ENCODE measurements around the gene RAB15.

RAB15 gene

DNA sequence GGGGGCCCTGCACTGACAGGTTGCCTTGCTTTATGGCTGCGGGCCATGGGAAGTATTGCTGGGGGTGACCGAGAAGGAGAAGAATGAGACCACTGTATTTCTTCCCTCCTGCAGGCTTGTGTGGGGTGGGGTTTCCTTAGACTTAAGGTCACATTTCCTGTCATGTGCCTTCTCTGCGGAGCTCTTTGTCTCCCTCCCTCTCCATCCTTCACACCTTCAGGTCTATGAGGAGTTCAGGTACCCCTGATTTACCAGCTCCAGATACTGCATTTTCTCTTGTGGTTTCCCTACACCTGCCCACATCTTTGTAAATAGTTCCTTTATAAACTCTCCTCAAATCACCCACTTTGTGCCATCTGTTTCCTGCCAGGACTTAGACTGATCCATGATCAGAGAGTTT, 18.2 kb upstream of the RAB15 start:
- DNase-seq (ENCODE audit: low spot score), result no peak

DNA sequence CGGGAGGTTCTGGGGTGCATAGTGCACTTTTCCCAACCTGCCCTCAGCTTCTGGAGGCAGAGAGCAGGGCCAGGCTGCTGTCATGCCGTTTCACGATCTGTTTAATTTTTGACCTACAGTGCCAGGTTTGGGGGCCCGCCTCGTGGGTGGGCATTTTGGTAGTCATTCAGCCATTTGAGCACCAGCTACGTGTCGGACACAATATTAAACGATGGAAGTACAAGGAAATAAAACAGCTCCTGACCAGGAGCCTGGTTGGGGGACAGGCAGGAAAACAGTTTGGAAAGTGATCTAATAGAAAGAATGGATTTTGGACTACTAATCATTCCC, 15.3 kb upstream of the RAB15 start:
- peak; percentile 31 for DNase-seq (ENCODE audit: low spot score)

DNA sequence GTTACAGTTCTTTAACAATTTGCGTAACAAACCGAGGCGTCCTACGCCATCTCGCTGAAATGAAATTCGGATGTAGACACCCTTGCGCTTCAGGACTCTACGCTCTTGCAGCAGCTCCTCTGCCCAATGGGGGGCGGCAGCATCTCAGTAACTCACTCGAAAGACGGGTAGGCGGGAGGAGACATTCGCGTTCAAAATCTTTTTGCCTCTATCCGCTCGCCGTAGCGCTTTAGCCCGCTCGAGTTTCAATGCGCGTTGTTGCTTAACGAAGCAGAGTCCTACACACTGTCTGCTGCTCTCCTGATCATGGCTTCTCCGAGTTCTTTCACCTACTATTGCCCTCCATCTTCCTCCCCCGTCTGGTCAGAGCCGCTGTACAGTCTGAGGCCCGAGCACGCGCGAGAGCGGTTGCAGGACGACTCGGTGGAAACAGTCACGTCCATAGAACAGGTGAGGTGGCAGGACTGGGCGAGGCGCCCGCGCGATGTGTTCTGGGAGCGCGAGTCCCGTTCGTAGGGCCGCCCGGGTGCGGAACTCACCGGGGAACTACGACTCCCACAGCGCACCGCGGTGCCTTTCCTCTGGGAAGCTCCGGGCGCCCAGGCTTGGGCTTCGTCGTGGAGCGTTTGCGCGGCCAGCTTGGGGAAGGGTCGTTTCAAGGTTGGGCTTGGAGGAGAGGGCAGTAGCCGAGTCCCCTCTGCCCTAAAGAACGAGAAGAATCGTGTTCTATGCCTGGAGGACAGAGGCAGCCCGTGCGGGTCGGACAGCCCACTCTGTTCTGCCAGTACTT, 14.7 kb upstream of the RAB15 start, which contains the start of gene FNTB:
TSS of gene FNTB (plus strand) at position 248 of the 790 bp plus-strand sequence. CDS start at position 307, 59 bp downstream.
- DNase-seq (ENCODE audit: low spot score), result peak; percentile 97

DNA sequence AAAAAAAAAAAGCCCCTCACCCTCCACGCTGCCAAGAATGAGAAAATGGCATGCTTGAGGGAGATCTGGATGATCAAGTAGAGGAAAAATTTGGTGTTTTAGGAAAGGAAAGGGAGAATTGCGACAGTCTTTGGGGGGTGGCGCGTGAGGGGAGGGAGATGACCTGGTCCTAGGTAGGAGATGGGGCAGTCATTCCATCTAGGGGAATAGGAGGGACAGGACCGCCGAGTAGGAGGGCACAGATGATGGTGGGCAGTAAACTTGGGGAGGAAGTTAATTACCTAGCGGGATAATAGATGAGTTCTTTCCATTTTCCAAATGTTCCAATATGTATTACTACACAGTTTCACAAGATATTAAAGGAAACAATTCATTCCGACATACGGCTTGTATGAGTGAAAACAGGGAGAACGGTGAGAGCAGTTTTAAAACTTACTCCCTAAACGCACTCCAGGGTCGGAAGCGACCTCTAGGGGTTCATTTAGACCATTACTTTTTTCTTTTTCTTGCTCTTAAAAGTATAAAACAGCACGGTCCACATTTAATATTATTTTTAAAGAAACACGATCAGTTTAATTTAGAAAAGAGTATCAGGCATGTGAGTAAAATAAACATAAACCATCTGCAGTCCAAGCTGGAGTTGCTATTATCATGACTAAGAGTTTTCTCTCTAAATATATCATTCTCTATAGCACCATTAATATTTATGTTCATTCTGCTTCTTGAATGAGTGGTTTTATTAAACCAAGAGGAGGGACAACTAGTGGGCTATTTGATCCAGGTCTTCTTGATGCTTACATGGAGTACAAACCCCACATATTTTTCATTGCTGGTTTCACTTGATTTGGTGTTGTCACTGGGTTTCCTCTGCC, 11.5 kb upstream of the RAB15 start:
- peak; percentile 53 for DNase-seq (ENCODE audit: low spot score)

DNA sequence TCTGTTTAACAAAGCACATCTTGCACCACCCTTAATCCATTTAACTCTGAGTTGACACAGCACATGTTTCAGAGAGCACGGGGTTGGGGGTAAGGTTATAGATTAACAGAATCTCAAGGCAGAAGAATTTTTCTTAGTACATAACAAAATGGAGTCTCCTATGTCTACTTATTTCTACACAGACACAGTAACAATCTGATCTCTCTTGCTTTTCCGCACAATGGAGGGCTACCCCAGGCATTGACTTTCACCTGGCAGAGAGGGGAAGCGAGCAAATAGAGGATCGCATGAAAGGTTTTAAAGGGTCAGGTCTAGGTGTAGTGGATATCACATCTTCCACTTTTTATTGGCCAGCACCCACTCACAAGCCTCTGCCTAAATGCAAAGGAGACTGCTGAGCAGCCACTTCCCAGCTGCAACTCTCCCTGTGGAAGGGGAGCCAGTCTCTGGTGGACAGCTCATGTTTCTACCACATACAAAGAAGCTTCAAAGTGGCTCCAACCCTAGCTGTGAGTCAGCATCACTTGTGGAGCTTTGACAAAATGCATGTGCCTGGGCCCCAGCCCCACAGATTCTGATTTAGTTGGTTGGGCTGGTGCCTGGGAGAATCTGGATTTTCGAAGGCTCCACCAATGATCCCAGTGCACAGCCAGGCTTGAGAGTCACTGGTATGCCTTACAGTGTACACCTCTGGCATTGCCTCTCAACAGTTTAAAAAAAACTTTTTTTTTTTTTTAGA, 7.4 kb upstream of the RAB15 start:
- DNase-seq (ENCODE audit: low spot score), result peak; percentile 34

DNA sequence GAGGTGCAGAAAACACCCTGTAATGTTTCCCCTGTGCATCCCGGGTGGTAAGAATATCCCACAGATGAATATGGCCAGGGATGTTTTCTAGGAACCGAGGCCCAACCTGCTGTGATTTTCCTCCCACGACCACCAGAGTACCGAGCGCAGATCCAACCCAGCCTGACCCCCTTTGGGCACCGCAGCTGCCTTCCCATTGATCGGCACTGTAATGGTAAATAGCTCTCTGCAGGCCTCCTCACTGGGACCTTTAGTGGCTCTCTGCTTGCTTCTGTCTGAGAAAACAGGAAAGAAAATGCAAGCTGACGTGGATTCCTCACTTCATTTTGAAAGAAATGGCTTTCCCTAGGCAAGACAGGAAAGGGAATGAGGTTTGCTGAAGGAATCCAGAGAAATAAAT, 2.4 kb upstream of the RAB15 start:
- DNase-seq (ENCODE audit: low spot score), result no peak

DNA sequence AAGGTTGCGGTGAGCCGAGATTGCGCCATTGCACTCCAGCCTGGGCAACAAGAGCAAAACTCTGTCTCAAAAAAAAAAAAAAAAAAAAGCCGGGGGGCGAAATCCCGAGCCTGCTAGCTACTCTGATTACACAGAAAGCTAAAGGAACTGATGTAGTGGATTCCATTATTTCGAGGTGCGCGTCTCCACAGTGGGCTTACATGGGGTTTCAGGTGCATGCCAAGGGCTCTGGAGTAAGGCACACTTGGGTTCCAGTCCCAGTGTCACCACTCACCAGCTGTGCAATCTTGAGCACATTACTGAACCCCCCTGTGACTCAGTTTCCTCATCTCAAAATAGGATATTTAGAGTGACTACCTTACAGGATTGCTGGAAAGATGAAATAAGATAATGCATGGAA, 1.7 kb upstream of the RAB15 start:
- DNase-seq (ENCODE audit: low spot score), result no peak

DNA sequence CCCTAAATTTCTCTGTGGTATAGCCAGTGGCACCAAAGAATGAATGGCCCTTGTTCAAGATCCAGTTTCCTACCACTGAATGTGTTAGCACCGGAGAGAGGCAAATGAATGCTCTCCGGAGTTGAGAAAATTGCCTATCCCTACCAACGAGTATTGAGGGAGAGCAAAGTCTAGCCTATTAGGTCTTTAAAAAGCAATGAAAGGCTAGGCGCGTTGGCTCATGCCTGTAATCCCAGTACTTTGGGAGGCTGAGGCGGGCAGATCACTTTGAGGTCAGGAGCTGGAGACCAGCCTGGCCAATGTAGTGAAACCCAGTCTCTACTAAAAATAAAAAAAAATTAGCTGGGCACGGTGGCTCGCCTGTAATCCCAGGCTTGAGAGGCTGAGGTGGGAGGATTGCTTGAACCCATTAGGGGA, 898 bp upstream of the RAB15 start:
- DNase-seq (ENCODE audit: low spot score), result no peak

DNA sequence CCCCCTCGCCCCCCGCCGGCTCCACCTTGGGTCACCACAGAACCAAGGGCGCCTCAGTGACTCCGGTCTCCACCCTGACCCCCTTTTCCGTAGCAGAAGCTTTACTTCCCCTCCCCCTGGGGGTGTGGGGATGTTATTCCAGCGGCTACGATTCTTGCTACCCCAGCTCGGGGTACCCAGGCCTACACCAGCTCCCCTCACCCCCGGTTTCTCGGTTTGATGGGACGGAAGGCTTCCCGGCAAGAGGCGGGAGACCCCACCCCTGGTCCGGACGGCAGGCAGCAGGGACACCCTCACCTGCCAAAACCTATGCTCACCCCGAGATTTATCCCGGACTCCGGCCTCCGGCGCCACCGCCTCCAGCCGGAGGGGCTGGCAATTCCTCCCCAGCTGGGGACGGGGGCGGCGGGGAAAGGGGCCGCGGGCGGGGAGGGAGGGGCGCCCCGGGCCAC, 619 bp downstream of the RAB15 start:
- no peak for DNase-seq (ENCODE audit: low spot score)

DNA sequence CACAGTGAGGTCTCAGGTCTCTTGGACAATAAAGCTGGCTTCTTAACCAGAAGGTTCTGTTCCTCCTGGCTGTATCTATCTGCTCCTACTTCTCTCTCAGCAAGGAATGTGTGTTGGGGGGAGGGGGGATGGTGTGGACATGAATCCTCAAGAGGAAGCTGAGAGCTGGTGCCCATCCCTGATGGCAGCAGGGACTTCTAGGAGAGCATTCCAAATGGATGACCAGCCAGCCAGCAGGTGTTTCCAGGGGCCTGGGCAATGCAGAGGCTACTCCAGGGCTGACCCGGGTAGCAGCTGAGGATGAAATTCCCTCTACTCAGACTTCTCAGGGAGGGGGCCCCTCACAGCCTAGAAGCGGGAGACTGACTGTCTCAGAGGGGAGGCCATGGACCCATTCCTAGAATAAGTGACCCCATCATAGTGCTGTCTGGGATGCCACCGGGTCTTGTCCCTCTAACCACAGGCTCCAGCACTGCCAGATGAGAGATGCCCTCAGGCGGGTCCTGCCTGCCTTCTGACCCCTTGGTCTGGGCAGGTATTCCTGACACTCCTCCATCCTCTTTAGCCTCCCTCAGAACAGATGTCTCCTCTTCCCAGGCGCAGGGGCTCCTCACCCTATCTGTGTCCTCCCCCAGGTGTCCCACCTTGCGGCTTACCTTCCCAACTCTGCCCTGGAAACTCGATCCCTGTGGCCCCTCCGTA, 1.2 kb downstream of the RAB15 start:
- no peak for DNase-seq (ENCODE audit: low spot score)

DNA sequence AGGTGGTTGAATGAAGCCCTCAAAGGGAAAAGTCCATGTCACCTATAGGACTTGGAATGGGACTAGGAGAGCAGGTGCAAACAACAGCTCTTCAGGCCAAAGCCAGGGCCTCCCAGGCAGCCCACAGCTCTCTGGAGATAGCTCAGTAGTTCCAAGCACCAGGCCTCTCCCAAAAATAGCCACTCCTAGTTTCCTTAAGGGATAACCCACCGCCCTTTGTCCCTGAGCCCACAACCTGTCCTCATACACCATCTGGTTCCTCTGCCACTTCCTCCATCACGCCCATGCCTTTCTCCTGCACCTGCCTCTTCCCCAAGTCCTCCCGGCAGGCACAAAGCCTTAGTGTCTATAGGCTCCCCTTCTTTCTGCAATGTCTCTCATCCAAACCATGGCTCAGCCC, 2.1 kb downstream of the RAB15 start:
- DNase-seq (ENCODE audit: low spot score), result no peak

DNA sequence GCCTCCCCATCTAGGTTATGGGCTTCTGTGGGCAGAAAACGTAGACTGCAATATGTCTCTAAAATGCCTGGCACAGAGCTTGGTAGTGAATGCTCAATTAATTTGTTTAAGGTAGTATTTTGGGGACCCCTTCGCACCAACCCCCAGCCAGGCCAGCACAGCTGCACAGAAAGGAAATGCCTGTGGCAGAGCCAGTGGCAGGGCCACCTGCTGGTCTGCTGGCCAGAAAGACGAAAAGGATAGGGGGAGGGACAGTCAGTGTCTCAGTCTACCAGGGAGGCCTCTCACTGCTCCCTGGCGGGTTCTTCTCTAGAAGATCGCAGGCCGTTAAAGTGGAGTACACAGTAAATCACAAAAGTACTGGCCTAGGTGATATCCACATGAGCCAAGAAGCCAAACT, 3.5 kb downstream of the RAB15 start:
- no peak for DNase-seq (ENCODE audit: low spot score)

DNA sequence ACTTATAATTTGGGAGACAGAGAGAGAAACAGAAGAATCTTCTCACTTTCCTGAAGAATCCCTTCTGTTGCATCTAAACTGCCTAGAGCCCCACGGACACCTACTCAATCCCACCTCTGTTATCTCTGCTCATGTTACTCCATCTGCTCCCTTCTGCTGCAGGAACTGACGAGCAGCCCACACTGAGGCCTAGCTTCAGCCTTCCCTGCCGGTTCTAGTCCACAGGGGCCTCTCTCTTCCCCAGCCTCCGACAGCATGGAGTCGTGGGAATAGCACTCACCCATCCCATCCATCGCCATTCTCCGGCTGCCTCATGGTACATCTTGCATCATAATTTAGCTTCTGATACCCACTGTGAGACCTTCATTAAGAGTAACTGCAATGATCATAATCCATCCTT, 4.0 kb downstream of the RAB15 start:
- DNase-seq (ENCODE audit: low spot score), result no peak

DNA sequence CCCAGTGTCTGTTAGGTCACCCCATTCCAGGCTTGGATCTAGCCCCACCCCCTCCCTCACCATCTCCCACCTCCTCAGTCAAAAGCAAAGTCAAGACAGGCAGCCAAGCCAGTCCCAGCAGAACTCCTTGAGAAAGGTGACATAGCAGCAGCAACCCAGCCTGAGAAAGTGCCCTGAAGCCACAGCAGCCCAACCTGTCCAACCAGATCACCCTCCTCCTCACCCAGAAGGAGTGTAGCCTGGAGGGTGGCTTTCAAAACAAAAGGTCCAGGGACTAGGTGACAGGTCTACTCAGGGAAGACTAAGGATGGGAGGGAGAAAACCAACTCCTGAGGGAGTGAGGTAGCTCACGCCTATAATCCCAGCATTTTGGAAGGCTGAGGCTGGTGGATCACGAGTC, 5.2 kb downstream of the RAB15 start:
- DNase-seq (ENCODE audit: low spot score), result no peak

DNA sequence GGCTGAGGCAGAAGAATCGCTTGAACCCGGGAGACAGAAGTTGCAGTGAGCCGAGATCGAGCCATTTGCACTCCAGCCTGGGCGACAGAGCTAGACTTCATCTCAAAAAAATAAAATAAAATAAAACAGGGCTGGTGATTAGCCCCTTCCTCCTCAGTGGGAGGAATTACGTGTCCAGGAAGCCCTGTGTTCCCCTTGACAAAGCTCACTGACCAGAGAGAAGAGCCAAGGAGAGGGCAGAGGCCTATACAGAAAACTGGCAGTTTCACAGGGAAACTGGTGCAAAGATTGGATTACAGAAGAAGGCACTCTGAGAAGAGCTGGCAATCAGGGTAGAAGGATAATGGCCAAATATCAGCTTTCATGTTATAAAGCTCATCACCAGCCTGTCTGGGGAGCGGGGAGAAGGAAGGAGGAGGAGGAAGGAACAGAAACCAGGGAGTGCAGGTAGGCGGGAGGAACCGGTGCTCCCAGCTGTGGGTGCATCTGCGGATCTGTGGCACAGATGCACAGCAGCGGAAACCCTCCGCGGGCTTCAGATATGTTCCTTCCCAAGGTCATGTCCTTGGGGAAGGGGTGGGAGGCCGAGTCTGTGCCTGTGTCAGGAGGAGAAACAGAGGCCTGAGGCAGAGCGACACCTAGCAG, 6.7 kb downstream of the RAB15 start:
- DNase-seq (ENCODE audit: low spot score), result no peak

DNA sequence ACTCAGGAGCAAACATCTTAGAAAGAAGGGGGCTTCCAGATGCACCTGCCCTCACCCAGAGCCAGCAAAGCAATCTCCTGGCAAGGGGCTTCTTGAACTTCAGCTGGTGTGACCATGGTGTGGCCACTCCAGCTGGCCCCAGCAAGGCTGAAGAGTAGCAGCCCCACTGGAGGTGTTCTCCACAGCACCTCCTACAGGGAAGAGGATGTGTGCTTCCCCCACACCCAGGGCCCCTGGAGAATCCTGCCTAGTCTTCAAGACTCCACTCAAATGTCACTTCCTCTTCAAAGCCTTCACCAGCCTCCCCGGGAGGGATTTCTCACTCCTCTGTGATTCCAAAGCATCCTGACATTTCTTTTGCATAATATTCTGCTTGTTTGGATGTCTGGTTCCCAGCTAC, 8.5 kb downstream of the RAB15 start:
- DNase-seq (ENCODE audit: low spot score), result no peak

DNA sequence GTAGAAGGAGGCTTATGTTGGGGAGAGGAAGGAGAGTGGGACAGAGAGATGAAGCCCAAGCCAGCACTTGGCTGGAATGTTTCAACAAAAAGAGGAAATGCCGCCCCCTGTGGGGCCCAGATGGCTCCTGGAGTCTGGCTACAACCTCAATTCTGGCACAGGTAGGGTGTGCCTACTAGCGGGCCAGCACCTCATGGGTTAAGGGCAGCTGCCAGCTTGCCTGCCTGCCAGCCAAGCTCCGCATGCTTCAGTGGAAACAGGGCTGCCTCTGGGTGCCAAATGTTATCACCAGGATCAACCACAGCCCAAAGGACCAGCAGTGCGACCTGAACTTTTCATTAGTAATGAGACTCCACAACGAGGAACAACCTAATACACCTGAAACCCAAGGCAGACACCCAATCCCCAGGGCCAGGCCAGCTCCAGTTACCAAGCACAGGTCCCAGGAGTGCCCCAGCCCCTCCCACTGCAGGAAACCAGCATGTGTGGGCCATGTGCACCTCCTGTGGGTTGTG, 11.3 kb downstream of the RAB15 start:
- no peak for DNase-seq (ENCODE audit: low spot score)

DNA sequence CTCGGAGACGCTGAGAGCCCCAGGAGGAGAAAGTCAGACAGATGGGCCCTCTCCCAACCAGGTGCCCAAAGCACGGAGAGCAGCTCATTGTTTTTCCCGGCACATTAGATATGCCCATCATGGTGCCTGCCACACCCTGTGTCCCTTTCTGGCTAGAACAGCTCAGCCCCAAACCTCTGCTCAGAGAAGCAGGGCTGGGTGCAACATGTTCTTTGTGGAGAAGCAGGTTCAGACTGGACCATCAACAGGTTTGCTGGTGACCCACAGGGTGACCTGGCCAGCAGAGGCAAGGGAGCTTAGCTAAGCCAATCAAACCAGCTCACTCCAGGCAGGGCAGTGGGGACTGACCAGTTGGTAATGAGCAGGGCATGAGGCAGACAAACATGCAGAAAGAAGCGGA, 13.4 kb downstream of the RAB15 start:
- no peak for DNase-seq (ENCODE audit: low spot score)

DNA sequence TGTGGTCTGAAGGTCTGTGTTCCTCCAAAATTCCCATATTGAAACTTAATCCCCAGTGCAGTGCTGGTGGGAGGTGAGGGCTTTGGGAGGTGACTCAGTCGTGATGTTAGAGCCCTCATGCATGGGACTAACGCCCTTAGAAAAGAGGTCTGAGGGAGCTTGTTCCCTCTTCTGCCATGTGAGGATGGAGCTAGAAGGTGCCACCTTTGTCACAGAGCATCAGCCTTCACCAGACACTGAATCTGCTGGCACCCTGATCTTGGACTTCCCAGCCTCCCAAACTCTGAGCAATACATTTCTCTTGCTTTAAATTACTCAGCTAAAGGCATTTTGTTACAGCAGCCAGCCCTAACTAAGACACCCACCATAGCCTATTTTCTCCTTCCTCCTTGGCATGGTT, 13.9 kb downstream of the RAB15 start:
- DNase-seq (ENCODE audit: low spot score), result no peak

DNA sequence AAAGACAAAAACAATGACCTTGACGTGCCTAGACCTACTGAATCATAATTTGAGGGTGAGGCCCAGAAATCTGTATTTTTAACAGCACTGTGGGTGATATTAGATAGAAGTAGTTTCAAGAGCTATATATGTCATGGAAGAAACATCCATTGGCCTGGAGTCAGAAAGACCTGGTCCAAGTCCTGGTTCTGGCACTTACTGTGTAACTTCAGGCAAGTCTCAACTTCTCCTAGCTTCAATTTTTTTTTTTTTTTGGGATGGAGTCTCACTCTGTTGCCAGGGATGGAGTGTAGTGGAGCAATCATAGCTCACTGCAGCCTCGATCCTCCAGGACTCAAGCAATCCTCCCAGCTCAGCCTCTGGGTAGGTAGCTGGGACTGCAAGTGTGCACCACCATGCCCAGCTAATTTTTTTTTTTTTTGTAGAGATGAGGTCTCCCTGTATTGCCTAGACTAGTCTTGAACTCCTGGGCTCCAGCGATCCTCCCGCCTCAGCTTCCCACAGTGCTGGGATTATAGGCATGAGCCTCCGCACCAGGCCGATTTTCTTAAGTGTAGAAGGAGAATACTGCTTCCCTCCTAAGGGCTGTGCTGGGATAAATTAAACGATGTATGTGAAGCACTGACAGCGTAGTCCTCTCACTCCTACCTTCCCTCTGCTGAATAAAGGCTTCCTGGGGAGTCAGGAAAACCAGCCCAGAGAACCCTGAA, 15.3 kb downstream of the RAB15 start:
- DNase-seq (ENCODE audit: low spot score), result no peak

DNA sequence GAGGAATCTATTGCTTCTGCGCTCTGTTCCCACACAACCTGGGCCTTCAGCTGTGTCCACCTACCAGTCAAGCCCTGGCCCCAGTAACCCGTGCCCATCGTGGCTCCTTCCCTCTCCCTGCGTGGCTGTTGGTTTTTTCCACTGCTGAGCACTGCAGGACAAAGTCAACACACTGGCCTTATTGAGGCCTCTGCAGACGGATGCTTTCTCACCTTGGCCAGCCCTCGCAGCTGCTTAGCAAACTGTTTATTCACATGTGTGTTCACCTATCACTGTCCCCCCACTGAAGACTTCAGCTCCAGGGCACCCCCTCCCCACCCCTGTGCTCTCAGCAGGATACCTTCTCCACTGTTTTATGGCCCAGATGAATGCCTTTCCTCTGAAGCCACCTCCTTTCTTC, 16.8 kb downstream of the RAB15 start:
- DNase-seq (ENCODE audit: low spot score), result no peak

All from AG20443 (cell line).